Esophagus squamous epithelium (tissue), 5 donors: ENCODE data around the gene RCOR3. TPM values are rescaled to one million over a fixed set of nuclear protein-coding genes. Genes with fewer than 3 reads are reported as not detected.
"Not testable (repeated sequence)": the region's sequence is repeated elsewhere in the genome, so short reads cannot be mapped to it uniquely, and the experiment has no call there.

Experiments
- DNase-seq: peaks from one replicate; lab custom pipeline; 2025; lab: John Stamatoyannopoulos, UW
- H3K27ac ChIP-seq, 4 donors: fragments of 200-600 bp; sonication (generic); one replicate each; pipeline ENCODE4 v1.5.1; 2016 to 2019; ENCODE audit warnings: mild to moderate bottlenecking in 1 of 4
- H3K27me3 ChIP-seq, 4 donors: fragments of 200-600 bp; sonication (generic); 1 replicate in 3 of 4; 2 replicates in 1 of 4; pipeline versions ENCODE4 v1.5.1 to v1.6.0; 2017 to 2021; ENCODE audit warnings: antibody characterized with exemption in 1 of 4
- H3K36me3 ChIP-seq, 3 donors: fragments of 200-600 bp; sonication (generic); one replicate each; pipeline ENCODE4 v1.5.1; 2016 to 2019
- H3K4me1 ChIP-seq, 3 donors: fragments of 200-600 bp; sonication (generic); one replicate each; pipeline ENCODE4 v1.5.1; 2017 to 2019
- H3K4me3 ChIP-seq, 4 donors: fragments of 200-600 bp; sonication (generic); 1 replicate in 3 of 4; 2 replicates in 1 of 4; pipeline ENCODE4 v1.5.1; 2016 to 2019; ENCODE audit warnings: mild to moderate bottlenecking in 2 of 4, moderate library complexity in 1 of 4
- H3K9me3 ChIP-seq, 3 donors: fragments of 200-600 bp; sonication (generic); one replicate each; pipeline ENCODE4 v1.5.1; 2016 to 2019
- POLR2A ChIP-seq, 4 donors: fragments of 450-650 bp; IDR thresholded peaks; one replicate each; pipeline ENCODE4 v1.6.1; 2017; ENCODE audit warnings: antibody characterized with exemption in 4 of 4, mild to moderate bottlenecking in 4 of 4, moderate library complexity in 3 of 4
- WGBS, 2 donors: methylation state at CpG; one replicate each; pipeline ENCODE4 v1.1.5; 2018; 5-methylcytosine and 5-hydroxymethylcytosine counted together
- intact Hi-C: fragments of 100-400 bp; cut with DNase I; formaldehyde crosslinking; loops from one replicate; pipeline ENCODE4 v1.15.0; 2022
- total RNA-seq, 4 donors: library from RNA; depleted of rRNA; stranded (reverse); fragments of >200 nt; gene quantifications; one replicate each; pipeline ENCODE4 v1.1.0, GENCODE V29; 2016
- TF ChIP-seq, protein P1 (sequence below), 6 experiments: fragments of 450-650 bp in 4 of 6; fragments of 200-600 bp in 2 of 6; sonication (generic) in 2 of 6; IDR thresholded peaks; one replicate each; pipeline ENCODE4 v1.5.1; 2016 to 2019; ENCODE audit warnings: antibody characterized with exemption in 6 of 6, mild to moderate bottlenecking in 4 of 6, moderate library complexity in 4 of 6
- donor health status: DM: yes; HTN: yes; CAD: no.

Gene RCOR3
- total RNA-seq, 4 donors from 2014 or later = 10.8 to 37.8 (median 18.9) TPM

- 67 to 100% methylated on average over 1 of the region's 1 CpG for WGBS, 2 donors
- no peak for DNase-seq
- Histone ChIP-seq H3K36me3 (no peaks in the 10 kb centered on the region), H3K27ac (no peak overlapping the region), H3K4me1 (peaks cover 0 to 18% (median 0%) of the 10 kb centered on the region in 3 donors), H3K27me3 (peaks cover 0 to 5% (median 0%) of the 10 kb centered on the region in 4 donors), H3K4me3 (no peak overlapping the region), H3K9me3 (no peaks in the 10 kb centered on the region)
- TF ChIP-seq POLR2A (IDR thresholded peaks at IDR 0.05) = no peak
- TF ChIP-seq, protein P1, sequence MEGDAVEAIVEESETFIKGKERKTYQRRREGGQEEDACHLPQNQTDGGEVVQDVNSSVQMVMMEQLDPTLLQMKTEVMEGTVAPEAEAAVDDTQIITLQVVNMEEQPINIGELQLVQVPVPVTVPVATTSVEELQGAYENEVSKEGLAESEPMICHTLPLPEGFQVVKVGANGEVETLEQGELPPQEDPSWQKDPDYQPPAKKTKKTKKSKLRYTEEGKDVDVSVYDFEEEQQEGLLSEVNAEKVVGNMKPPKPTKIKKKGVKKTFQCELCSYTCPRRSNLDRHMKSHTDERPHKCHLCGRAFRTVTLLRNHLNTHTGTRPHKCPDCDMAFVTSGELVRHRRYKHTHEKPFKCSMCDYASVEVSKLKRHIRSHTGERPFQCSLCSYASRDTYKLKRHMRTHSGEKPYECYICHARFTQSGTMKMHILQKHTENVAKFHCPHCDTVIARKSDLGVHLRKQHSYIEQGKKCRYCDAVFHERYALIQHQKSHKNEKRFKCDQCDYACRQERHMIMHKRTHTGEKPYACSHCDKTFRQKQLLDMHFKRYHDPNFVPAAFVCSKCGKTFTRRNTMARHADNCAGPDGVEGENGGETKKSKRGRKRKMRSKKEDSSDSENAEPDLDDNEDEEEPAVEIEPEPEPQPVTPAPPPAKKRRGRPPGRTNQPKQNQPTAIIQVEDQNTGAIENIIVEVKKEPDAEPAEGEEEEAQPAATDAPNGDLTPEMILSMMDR (IDR thresholded peaks at IDR 0.05) = no peak
- intact Hi-C loops = no loop called here
These were observed 41.8 kb upstream of the RCOR3 start for GRCh38 chr1:211217392-211217791.

DNA sequence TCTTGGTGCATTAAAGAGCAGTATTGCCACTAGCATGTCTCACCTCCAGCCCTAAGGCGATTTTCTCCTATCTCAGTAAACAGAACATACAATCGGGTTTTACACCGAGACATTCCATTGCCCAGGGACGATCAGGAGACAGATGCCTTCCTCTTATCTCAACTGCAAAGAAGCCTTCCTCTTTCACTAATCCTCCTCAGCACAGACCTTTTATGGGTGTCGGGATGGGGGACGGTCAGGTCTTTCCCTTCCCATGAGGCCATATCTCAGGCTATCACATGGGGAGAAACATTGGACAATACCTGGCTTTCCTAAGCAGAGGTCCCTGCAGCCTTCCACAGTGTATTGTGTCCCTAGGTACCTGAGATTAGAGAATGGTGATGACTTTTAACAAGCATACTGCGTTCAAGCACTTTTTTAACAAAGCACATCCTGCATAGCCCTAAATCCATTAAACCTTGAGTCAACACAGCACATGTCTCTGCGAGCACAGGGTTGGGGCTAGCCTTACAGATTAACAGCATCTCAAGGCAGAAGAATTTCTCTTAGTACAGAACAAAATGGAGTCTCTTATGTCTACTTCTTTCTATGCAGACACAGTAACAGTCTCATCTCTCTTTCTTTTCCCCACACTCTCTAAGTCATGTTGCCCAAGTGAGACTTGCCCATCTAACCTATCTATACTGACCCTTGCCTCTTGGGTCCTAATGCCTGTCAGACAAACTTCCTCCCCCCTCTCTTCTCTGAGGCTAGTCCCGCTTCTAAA is 36.5 kb upstream of the RCOR3 start:
- peaks cover 0 to 26% (median 0%) of the 10 kb centered on the region in 3 donors for H3K4me1 ChIP-seq
- H3K4me3 ChIP-seq, H3K36me3 ChIP-seq, DNase-seq, H3K27ac ChIP-seq, H3K27me3 ChIP-seq, H3K9me3 ChIP-seq, intact Hi-C loops: not testable (repeated sequence)
- 49 to 51% methylated on average over 9 of the region's 9 CpGs for WGBS, 2 donors

DNA sequence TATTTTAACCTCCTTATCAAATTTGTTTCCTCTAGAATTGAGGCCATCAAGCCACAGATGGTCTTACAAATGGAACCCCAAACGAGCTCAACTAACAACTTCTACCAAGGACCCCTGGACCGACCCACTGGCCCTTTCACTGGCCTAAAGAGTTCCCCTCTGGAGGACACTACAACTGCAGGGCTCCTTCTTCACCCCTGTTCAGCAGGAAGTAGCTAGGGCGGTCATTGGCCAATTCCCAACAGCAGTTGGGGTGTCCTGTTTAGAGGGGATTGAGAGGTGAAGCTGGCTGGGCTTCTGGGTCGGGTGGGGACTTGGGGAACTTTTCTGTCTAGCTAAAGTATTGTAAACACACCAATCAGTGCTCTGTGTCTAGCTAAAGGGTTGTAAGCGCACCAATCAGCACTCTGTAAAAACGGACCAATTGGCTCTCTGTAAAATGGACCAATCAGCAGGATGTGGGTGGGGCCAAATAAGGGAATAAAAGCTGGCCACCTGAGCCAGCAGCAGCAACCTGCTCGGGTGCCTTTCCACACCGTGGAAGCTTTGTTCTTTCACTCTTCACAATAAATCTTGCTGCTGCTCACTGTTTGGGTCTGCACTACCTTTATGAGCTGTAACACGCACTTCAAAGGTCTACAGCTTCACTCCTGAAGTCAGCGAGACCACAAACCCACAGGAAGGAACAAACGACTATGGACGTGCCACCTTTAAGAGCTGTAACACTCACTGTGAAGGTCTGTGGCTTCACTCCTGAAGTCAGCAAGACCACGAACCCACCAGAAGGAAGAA is 30.4 kb upstream of the RCOR3 start:
- WGBS, 2 donors = 68 to 84% methylated on average over 8 to 10 of the region's 13 CpGs
- intact Hi-C loops, DNase-seq: not testable (repeated sequence)

GRCh38 chr1:211229365-211229759 is 29.8 kb upstream of the RCOR3 start:
- H3K27me3 ChIP-seq = no peaks in the 10 kb centered on the region
- WGBS, 2 donors = 71 to 80% methylated on average over 7 of the region's 7 CpGs
- DNase-seq = no peak
- no peaks in the 10 kb centered on the region for H3K36me3 ChIP-seq
- H3K4me3 ChIP-seq = no peak overlapping the region
- no peaks in the 10 kb centered on the region for H3K9me3 ChIP-seq
- no peaks in the 10 kb centered on the region for H3K4me1 ChIP-seq
- no peak for TF ChIP-seq POLR2A (IDR thresholded peaks at IDR 0.05)
- TF ChIP-seq, protein P1 (IDR thresholded peaks at IDR 0.05) = no peak
- no peak overlapping the region for H3K27ac ChIP-seq
- intact Hi-C loops = no loop called here

More for the DNA sequence above, 30.4 kb upstream of the RCOR3 start:
- H3K4me1 ChIP-seq, H3K27me3 ChIP-seq, H3K4me3 ChIP-seq, H3K9me3 ChIP-seq, H3K36me3 ChIP-seq, H3K27ac ChIP-seq: not testable (repeated sequence)

DNA sequence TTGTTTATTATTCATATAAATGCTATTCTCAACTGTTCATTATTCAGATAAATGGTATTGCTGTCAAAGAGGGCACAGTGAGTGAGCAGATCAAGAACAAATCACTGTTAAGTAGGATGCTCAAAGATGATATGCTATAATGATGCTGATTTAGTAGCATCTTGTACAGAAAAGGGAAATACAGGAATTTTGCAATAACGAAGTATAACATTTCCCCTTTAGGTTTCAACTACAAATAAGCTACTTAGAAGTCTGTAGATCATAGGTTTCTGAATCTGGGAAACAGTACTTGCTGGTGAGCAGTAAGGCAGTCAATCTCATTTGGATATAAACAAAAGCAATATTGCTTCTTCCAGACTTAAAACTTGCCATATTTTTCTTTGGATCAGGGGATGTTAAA is 27.3 kb upstream of the RCOR3 start:
- H3K9me3 ChIP-seq = no peaks in the 10 kb centered on the region
- no peak overlapping the region for H3K4me3 ChIP-seq
- H3K27me3 ChIP-seq = no peaks in the 10 kb centered on the region
- no peak for DNase-seq
- H3K27ac ChIP-seq = no peak overlapping the region
- H3K4me1 ChIP-seq = no peaks in the 10 kb centered on the region
- TF ChIP-seq, protein P1 (IDR thresholded peaks at IDR 0.05) = no peak
- TF ChIP-seq POLR2A (IDR thresholded peaks at IDR 0.05) = no peak
- no peaks in the 10 kb centered on the region for H3K36me3 ChIP-seq
- WGBS, 2 donors = 6 to 64% methylated on average over 1 of the region's 1 CpG
- intact Hi-C loops = no loop called here
